ENCODE data around the gene GALNT18.

- TF ChIP-seq CTCF (IDR thresholded peaks at IDR 0.05) (no peak), EP300 (IDR thresholded peaks at IDR 0.05) (no peak)
These were observed 177.0 kb downstream of the GALNT18 start for GRCh38 chr11:11444804-11445131.

Measured in ovary (tissue), 3 donors.